ENCODE data around the gene FLAD1.

Gene FLAD1

DNA sequence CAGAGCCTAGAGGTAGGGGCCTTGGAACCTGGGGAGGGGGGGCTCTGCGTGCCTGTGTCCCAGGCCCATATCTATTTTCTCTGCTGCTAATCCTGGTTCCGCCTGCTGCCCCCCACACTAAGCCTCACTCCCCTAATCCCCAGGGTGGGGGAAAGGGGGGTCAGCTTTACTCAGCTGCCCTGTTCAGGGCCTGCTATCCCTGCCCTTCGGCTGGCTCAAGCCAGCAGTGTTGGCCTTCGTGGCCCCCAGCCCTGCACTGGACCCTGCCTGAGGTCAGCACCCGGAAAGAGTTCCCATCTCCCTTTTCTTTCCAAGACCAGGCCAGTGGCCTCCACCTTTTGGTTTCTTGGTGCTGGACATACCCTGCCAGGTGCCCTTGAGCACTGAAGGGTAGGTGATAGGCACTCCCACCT is 27.9 kb downstream of the FLAD1 start:
- Histone ChIP-seq H3K36me3 (peaks cover 9% of the 10 kb centered on the region), H3K4me1 (peaks cover 23% of the 10 kb centered on the region), H3K27me3 (no peaks in the 10 kb centered on the region), H3K4me3 (ENCODE audit: low read depth, low read length) (no peak overlapping the region), H3K9me3 (no peaks in the 10 kb centered on the region)
- DNase-seq, result no peak
- TF ChIP-seq, protein P1, sequence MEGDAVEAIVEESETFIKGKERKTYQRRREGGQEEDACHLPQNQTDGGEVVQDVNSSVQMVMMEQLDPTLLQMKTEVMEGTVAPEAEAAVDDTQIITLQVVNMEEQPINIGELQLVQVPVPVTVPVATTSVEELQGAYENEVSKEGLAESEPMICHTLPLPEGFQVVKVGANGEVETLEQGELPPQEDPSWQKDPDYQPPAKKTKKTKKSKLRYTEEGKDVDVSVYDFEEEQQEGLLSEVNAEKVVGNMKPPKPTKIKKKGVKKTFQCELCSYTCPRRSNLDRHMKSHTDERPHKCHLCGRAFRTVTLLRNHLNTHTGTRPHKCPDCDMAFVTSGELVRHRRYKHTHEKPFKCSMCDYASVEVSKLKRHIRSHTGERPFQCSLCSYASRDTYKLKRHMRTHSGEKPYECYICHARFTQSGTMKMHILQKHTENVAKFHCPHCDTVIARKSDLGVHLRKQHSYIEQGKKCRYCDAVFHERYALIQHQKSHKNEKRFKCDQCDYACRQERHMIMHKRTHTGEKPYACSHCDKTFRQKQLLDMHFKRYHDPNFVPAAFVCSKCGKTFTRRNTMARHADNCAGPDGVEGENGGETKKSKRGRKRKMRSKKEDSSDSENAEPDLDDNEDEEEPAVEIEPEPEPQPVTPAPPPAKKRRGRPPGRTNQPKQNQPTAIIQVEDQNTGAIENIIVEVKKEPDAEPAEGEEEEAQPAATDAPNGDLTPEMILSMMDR (IDR thresholded peaks at IDR 0.05; ENCODE audit: low read depth, low read length), result no peak

DNA sequence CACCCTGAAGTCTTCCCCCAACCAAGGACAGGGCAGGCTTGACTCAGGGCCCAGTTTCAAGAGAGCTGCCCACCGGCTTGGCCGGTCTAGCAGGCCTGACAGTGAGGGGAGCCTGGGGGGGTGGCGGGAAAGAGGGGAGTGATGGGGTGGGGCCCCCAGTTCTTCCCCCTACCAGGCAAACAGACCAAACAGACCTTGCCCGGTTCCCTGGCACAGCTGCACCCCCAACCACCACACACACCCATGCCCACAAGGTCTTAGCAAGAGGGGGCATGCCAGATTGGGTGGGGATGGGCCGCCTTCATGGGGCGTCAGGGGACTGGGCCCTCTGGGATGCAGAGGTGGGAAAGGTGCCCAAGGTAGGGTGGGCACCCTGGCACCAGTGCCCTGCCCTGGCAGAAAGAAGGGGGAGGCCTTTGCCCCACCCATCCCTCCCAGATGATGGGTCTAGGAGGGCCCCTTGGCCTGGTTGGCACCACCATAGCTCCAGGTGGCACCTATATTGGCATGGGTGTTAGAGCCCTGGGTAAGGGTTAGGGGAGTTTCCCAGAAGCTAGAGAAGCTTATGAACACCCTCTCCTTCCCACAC is 28.4 kb downstream of the FLAD1 start:
- no peak for DNase-seq
- Histone ChIP-seq H3K4me3 (ENCODE audit: low read depth, low read length) (no peak overlapping the region), H3K27me3 (no peaks in the 10 kb centered on the region), H3K36me3 (peaks cover 14% of the 10 kb centered on the region), H3K9me3 (no peaks in the 10 kb centered on the region), H3K4me1 (peaks cover 24% of the 10 kb centered on the region)
- TF ChIP-seq, protein P1 (IDR thresholded peaks at IDR 0.05; ENCODE audit: low read depth, low read length), result no peak

DNA sequence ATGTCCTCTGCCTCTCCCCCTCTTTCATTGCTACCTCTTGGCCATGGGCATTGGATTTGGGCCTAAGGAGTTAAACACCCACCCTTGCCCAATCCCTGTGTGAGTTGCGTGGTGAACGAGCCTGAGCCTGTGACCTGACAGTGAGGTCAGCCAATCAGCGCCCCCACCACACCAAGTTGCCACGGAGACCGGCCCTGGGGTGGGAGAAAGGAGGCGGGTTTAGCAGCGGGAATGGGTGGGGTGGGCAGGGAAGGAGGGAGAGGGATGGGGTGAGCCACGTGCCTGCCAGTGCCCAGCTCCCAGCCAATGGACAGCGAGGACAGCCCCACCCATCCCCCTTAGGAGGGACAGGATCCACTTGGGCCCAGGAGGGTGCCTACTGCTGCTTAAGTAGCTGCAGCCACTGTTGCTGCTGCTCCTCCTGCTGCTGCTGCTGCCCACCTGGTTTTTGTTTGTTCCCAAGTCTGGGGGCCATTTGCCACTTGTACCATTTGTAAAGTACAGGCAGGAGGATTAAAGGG is 28.9 kb downstream of the FLAD1 start:
- DNase-seq, result peak; percentile 86
- Histone ChIP-seq H3K4me3 (ENCODE audit: low read depth, low read length) (no peak overlapping the region), H3K4me1 (peaks cover 29% of the 10 kb centered on the region)

DNA sequence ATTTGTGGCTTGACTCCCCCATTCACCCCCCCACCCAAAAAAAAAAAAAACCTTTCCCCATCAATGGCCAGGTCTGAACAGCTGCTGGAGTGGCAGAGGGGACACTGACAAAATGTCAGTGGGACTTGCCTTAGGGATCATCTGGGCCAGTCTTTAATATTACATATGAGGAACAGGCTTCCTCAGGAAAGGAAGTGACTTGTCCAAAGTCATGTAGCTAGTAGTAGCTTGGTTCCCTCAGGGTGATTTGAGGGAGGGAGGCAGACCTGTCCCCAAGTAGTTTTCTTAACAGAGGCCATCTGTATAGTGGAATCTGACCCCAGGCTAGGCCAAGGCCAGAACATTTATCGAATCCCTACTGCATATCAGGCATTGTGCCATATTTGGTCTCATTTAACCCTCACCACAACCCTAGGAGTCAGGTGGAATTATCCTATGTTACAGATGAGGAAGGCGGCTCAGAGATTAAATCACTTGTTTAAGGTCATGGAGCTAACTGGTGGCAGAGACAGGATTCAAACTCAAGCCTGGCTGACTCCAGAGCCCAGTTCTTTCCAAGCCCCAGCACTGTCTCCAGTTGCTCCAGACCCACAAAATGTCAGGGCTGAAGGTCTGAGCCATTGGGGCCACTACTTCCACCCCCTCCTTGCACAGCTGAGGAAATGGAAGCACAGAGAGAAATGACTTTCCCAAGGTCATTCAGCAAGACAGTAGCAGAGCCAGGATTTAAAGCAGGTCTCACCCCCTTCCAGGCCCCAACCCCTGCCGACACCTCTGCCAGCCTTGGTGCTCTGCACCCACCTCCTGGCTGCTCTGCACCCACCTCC is 29.8 kb downstream of the FLAD1 start:
- Histone ChIP-seq H3K36me3 (peaks cover 17% of the 10 kb centered on the region), H3K4me1 (peaks cover 33% of the 10 kb centered on the region), H3K4me3 (ENCODE audit: low read depth, low read length) (no peak overlapping the region), H3K9me3 (no peaks in the 10 kb centered on the region), H3K27me3 (no peaks in the 10 kb centered on the region)
- TF ChIP-seq, protein P1 (IDR thresholded peaks at IDR 0.05; ENCODE audit: low read depth, low read length), result no peak
- no peak for DNase-seq

More for the DNA sequence above, 28.9 kb downstream of the FLAD1 start:
- no peaks in the 10 kb centered on the region for H3K27me3 ChIP-seq
- H3K9me3 ChIP-seq, result no peaks in the 10 kb centered on the region
- H3K36me3 ChIP-seq, result peaks cover 17% of the 10 kb centered on the region
- TF ChIP-seq, protein P1 (IDR thresholded peaks at IDR 0.05; ENCODE audit: low read depth, low read length), result no peak

DNA sequence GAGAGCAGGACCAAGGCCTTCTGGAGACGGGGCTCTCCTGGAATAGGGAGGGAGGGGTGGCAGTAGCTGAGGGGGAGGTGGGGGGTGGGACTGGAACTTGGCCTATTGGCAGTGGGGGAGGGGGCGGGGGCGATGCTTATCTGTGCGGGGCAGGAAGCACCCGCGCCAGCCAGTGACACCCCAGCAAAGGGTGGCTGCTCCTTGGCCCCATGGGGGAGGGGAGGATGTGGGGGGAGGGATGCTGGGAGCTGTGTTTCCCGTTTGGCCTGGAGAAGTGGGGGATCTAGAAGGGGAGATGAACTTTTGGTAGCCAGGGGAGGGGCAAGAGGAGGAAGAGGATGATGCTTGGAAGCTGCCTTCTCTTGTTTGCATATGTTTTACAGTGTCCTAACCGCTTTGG is 30.5 kb downstream of the FLAD1 start:
- no peak overlapping the region for H3K4me3 ChIP-seq (ENCODE audit: low read depth, low read length)
- H3K4me1 ChIP-seq, result peaks cover 34% of the 10 kb centered on the region
- DNase-seq, result no peak
- TF ChIP-seq, protein P1 (IDR thresholded peaks at IDR 0.05; ENCODE audit: low read depth, low read length), result no peak
- no peaks in the 10 kb centered on the region for H3K9me3 ChIP-seq
- H3K36me3 ChIP-seq, result peaks cover 17% of the 10 kb centered on the region
- no peaks in the 10 kb centered on the region for H3K27me3 ChIP-seq

Measured in BE2C (cell line).